ENCODE measurements around the gene CLUH.

Gene CLUH

GRCh38 chr17:2755891-2756724, 44.5 kb upstream of the CLUH start:
- Histone ChIP-seq H3K79me2 (ENCODE audit: insufficient read depth, low read length) (no peaks in the 10 kb centered on the region), H3K36me3 (ENCODE audit: insufficient read depth, low read length) (no peaks in the 10 kb centered on the region), H3K4me3 (ENCODE audit: low read length, poor library complexity, severe bottlenecking) (no peak overlapping the region), H4K20me1 (ENCODE audit: insufficient read depth, low read length, poor library complexity, severe bottlenecking) (no peaks in the 10 kb centered on the region), H3K9me3 (ENCODE audit: insufficient read depth, low read depth, low read length) (no peaks in the 10 kb centered on the region), H2AFZ (ENCODE audit: low read length) (no peak overlapping the region), H3K27me3 (ENCODE audit: insufficient read depth, low read length, poor library complexity, severe bottlenecking) (no peaks in the 10 kb centered on the region), H3K9me2 (replicated peaks; ENCODE audit: low read depth, low read length) (no peaks in the 10 kb centered on the region), H3K4me2 (ENCODE audit: low read depth, low read length, poor library complexity, severe bottlenecking) (no peak overlapping the region), H3F3A (ENCODE audit: low read depth) (no peaks in the 10 kb centered on the region), H3K4me1 (ENCODE audit: insufficient read depth, low read length, poor library complexity, severe bottlenecking) (no peaks in the 10 kb centered on the region), H3K9ac (ENCODE audit: low read depth, low read length, poor library complexity, severe bottlenecking) (no peak overlapping the region)
- TF ChIP-seq CTCF (conservative IDR thresholded peaks at IDR 0.05; ENCODE audit: low read length) (no peak), EZH2phosphoT487 (IDR thresholded peaks at IDR 0.05; ENCODE audit: borderline replicate concordance) (no peak)

GRCh38 chr17:2751491-2751890, 39.9 kb upstream of the CLUH start:
- Histone ChIP-seq H3F3A (ENCODE audit: low read depth) (no peaks in the 10 kb centered on the region), H4K20me1 (ENCODE audit: insufficient read depth, low read length, poor library complexity, severe bottlenecking) (peaks cover 4% of the 10 kb centered on the region), H3K79me2 (ENCODE audit: insufficient read depth, low read length) (no peaks in the 10 kb centered on the region), H2AFZ (ENCODE audit: low read length) (no peak overlapping the region), H3K9ac (ENCODE audit: low read depth, low read length, poor library complexity, severe bottlenecking) (no peak overlapping the region), H3K9me2 (replicated peaks; ENCODE audit: low read depth, low read length) (no peaks in the 10 kb centered on the region), H3K9me3 (ENCODE audit: insufficient read depth, low read depth, low read length) (no peaks in the 10 kb centered on the region), H3K4me2 (ENCODE audit: low read depth, low read length, poor library complexity, severe bottlenecking) (no peak overlapping the region), H3K4me3 (ENCODE audit: low read length, poor library complexity, severe bottlenecking) (no peak overlapping the region), H3K36me3 (ENCODE audit: insufficient read depth, low read length) (no peaks in the 10 kb centered on the region), H3K27me3 (ENCODE audit: insufficient read depth, low read length, poor library complexity, severe bottlenecking) (no peaks in the 10 kb centered on the region), H3K4me1 (ENCODE audit: insufficient read depth, low read length, poor library complexity, severe bottlenecking) (no peaks in the 10 kb centered on the region)
- TF ChIP-seq CTCF (conservative IDR thresholded peaks at IDR 0.05; ENCODE audit: low read length): no peak
- TF ChIP-seq EZH2phosphoT487 (IDR thresholded peaks at IDR 0.05; ENCODE audit: borderline replicate concordance): no peak

- Histone ChIP-seq H3K4me2 (ENCODE audit: low read depth, low read length, poor library complexity, severe bottlenecking) (no peak overlapping the region), H3K9ac (ENCODE audit: low read depth, low read length, poor library complexity, severe bottlenecking) (no peak overlapping the region), H3K4me1 (ENCODE audit: insufficient read depth, low read length, poor library complexity, severe bottlenecking) (no peaks in the 10 kb centered on the region), H3F3A (ENCODE audit: low read depth) (no peaks in the 10 kb centered on the region), H3K79me2 (ENCODE audit: insufficient read depth, low read length) (no peaks in the 10 kb centered on the region), H3K4me3 (ENCODE audit: low read length, poor library complexity, severe bottlenecking) (no peak overlapping the region), H3K27me3 (ENCODE audit: insufficient read depth, low read length, poor library complexity, severe bottlenecking) (no peaks in the 10 kb centered on the region), H2AFZ (ENCODE audit: low read length) (no peak overlapping the region), H3K36me3 (ENCODE audit: insufficient read depth, low read length) (no peaks in the 10 kb centered on the region), H3K9me2 (replicated peaks; ENCODE audit: low read depth, low read length) (no peaks in the 10 kb centered on the region), H3K9me3 (ENCODE audit: insufficient read depth, low read depth, low read length) (no peaks in the 10 kb centered on the region), H4K20me1 (ENCODE audit: insufficient read depth, low read length, poor library complexity, severe bottlenecking) (peaks cover 4% of the 10 kb centered on the region)
- TF ChIP-seq CTCF (conservative IDR thresholded peaks at IDR 0.05; ENCODE audit: low read length): no peak
- TF ChIP-seq EZH2phosphoT487 (IDR thresholded peaks at IDR 0.05; ENCODE audit: borderline replicate concordance): no peak
These were observed 39.2 kb upstream of the CLUH start for GRCh38 chr17:2750721-2751120.
